Stromal cell of bone marrow (primary cell): Measurements from ENCODE around the gene PAIP2B.
"Not testable (repeated sequence)": the region's sequence is repeated elsewhere in the genome, so short reads cannot be mapped to it uniquely, and the experiment has no call there.

Experiments
- DNase-seq: peaks from one replicate; pipeline ENCODE4 v3.0.0-alpha.2; 2012; ENCODE audit warnings: low read depth

PAIP2B gene

GRCh38 chr2:71226965-71227560, at the start of gene PAIP2B:
TSS of gene PAIP2B (minus strand) at chr2:71227103. CDS start at chr2:71202589, 24,514 bp downstream.
- peak; percentile 98 for DNase-seq

DNA sequence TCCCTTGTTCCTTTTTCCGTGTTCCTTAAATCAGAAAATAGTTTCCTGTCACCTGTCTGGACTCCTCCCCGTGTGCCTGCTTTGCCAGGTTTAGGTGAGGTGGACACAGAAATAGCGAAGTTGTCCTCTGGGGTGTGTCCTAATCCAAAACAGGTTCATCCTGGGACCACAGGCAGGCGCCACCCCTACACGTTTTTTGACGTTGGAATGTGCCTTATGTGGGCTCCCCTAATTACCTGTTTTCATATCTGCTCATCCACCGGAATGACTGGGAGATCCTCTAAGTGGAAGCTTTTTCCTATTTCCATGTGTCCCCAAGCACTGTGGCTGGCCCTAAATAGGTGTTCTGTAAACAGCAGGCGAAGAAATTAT, 49.0 kb upstream of the PAIP2B start:
- no peak for DNase-seq

DNA sequence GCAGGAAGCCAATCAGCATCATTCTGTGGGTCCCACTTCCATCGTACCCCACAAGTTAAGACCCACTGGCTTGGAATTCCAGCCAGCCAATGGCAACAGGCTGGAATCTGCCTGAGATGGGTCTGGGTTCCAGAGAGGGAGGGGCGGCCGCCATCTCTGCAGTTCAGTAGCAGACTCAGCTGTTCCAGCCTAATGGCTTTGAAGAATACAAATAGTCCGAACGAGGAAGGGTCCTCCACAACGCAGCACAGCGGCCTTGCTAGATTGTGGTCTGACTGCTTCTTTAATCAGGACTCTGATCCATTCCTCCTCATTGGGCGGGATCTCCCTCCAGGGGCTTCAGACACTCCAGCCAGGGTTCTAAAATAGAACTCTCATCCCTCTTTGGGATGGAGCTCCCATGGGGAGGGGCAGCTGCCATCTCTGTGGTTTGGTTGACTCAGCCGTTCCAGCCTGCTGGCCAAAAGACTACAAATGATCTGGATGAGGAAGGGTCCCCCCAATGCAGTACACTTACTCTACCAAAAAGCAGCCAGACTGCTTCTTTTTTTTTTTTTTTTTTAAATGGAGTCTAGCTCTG, 42.7 kb upstream of the PAIP2B start:
- DNase-seq = no peak

DNA sequence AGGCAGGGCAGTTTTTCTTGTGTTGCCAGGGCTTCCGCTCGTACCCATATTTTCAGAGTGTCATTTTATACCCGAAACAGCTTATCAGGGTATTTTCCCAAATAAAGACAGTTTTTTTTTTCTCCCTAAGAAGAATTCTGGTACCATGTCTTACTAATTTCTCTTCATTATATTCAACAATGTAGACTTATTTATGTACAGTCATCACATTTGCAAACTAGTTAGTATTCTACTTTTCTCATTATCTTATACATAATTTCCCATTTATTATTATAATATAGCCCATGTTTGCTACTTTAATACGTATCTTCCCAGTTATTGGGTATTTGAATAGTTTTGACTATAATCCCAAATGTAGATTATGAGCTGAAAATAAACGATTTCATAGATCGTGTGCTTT, 36.5 kb upstream of the PAIP2B start:
- no peak for DNase-seq

- DNase-seq = no peak
These were observed 34.6 kb upstream of the PAIP2B start for GRCh38 chr2:71261534-71261933.

DNA sequence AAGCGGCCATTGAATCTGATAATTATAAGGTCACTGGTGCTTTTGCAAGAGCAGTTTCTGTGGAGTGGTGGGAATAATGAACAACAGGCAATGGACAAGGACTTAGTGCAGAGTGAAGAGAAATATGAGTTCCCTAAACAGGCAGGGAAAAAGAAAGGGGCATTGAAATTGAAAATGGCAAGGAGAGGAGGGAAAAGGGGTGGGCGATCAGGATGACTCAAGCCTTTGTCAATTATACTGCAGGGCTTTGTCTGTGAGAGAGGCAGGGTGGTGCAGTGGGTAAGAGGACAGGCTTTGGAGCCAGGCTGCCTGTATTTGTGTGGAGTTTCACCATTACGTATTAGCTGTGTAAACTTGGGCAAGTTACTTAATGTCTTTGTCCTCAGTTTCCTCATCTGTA, 29.5 kb upstream of the PAIP2B start:
- DNase-seq = no peak

GRCh38 chr2:71254776-71255175, 27.9 kb upstream of the PAIP2B start:
- no peak for DNase-seq

DNA sequence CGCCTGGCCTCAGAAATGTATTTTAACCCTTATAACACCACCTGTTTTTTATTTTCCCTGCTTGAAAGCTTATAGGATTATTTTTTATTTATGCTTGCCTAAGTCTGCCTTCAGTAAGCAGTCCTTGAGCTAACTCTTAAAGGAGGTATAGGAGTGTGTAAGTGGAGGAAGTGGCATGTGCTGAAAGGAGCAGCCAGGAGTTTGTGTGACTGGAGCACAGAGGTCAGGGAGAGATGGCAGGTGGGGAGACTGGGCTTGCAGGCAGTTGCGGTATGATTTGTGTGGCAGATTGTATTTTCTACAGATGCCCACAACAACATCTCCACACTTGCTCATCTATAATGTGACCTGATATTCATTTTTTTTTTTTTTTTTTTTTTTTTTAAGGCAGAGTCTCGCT, 27.2 kb upstream of the PAIP2B start:
- no peak for DNase-seq

DNA sequence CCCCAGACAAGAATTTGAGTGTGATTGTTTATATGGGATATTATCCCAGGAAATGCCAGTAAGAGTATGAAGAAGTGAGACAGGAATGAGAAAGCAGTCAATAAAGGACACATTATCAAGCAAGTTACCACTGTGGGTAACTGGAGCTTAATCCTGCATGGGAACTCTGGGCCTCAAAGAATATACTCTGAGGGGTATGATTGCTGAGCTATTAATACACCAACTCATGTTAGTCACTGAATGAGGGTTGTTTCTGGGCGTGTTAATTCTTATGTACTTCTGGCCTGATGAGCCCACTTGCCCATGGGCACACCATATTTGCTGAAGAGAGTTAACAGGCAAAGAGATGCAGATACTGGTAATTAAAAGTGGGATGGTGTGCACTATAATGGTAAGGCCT, 26.6 kb upstream of the PAIP2B start:
- no peak for DNase-seq

- no peak for DNase-seq
These were observed 26.0 kb upstream of the PAIP2B start for GRCh38 chr2:71252862-71253261.

DNA sequence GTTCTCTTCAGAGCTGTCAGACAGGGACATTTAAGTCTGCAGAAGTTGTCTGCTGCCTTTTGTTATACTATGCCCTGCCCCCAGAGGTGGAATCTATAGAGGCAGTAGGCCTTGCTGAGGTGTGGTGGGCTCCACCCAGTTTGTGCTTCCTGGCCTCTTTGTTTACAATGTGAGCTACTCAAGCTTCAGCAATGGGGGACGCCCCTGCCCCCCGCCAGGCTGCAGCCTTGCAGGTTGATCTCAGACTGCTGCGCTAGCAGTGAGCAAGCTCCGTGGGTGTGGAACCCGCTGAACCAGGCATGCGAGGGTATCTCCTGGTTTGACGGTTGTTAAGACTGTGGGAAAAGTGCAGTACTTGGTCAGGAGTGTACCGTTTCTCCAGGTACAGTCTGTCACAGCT, 24.0 kb upstream of the PAIP2B start:
- DNase-seq = no peak

DNA sequence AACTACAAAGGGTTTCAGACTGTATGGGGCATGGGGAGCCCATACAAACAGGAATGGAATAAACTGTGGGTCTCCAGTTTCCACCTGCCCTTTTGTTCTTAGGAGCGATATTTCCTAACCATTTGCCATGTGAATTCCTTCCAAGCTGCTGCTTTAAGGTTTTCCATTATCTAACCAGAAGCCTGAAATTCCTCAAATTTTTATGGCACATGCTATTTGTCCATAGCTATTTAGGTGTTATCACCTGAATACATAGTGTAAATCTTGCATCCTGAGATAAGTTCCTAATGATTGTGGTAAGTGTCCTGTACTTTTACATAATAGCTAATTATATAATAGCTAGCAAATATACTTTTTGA, 17.4 kb upstream of the PAIP2B start:
- DNase-seq = no peak

DNA sequence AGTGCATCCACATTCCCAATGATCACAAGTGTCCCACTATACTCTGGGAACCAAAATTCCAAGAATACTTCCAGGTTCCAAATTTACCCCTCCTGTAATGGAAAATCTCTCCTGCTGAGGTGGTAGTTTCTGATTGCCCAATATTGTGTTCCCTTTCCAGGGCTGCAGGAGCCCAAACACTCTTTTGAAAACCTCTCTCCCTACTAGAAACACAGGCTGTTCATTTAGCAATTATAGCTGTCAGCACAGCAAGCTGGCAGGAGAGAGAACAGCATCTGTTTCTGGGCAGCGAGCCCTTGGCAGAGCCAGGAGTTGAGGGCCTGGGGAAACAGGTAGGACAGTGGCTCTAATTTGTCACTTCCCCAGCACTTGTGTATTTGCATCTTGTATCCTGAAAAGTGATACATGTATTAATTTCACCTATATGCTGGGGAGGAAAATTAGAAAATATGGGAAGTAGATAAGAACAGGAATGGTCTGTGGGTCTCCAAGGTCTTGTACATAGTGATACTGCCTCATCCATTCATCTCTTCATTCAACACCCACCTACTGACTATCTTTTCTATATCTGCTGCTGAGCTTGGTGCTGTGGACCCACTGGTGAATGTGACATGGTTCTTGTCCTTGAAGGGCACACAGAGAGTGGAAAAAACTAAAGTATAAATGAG, 16.9 kb upstream of the PAIP2B start:
- no peak for DNase-seq

DNA sequence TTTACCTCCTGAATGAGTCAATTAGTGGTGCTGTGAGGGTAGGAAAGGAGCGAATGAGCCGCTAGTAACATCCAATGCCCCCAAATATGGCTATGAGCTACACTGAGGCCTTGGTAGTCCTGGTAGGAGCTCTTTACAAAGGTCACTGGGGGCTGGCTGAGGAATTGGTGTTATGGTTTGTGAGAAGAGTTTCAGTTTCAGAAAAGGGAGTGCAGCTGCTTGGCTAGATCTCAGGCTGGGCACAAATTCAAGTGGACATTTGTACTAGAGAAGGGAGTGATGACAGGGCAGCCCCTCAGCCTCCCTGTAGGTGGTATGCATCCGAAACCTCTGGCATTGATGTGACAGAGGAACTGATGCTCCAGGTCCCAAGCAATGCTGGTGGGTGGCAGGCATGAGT, 13.9 kb upstream of the PAIP2B start:
- no peak for DNase-seq

- DNase-seq = no peak
These were observed 11.2 kb upstream of the PAIP2B start for GRCh38 chr2:71238089-71238488.

GRCh38 chr2:71235930-71236587, 9.2 kb upstream of the PAIP2B start:
- no peak for DNase-seq

- not testable (repeated sequence) for DNase-seq
These were observed 6.2 kb upstream of the PAIP2B start for GRCh38 chr2:71233072-71233471.

- DNase-seq = no peak
These were observed 573 bp downstream of the PAIP2B start for GRCh38 chr2:71226096-71226964.

- no peak for DNase-seq
These were observed 2.0 kb downstream of the PAIP2B start for GRCh38 chr2:71224935-71225334.

DNA sequence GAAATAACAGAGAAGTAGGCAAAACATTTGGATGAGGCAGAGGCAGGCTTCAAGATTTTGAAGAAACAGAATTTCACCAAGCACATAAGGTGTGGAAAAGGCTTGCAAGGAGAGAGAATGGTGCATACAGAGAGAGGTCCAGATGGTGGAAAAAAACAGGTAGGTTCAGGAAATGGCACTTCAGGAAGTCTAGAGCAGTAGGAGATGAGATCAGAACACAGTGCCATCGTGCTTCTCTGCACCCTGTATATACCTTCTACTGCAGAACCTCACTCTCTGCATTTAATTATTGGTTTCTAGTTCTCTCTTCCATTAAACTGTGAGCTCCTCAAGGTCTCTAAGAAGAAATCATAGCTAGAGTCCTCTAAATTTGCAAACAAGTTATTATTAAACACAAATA, 2.4 kb downstream of the PAIP2B start:
- no peak for DNase-seq

- DNase-seq = peak; percentile 20
These were observed 3.1 kb downstream of the PAIP2B start for GRCh38 chr2:71223767-71224333.

DNA sequence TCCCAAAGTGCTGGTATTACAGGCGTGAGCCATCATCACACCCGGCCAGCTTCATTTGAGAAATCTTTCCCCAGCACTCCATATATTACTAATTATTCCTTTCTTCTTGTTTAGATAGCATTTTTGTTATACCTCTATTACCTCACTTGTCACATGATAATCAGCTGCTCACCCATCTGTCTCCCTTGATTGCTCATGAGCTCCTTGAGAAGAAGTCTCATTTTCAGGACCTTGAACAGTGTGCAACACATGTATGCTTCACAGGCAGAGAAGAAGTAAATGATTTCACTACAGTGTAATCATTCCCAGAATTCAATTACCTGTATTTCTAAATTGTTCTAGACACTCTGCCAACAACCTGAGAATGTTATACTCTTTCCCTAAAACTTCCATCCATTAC, 6.2 kb downstream of the PAIP2B start:
- DNase-seq = no peak
